HEK293 (cell line): ENCODE data around the gene MRO.

Source experiments
- CTCF ChIA-PET: fragments of 350-600 bp; formaldehyde crosslinking; extraction: SDS; loops from one replicate; lab custom pipeline; 2021; ENCODE audit warnings: antibody characterized with exemption; lab: Yijun Ruan, JAX
- POLR2A ChIA-PET: fragments of 300-600 bp; formaldehyde crosslinking; extraction: SDS; loops from one replicate; lab custom pipeline; 2020; ENCODE audit warnings: antibody characterized with exemption, inconsistent platforms; lab: Yijun Ruan, JAX
- H3K27ac ChIP-seq: fragments of 200-500 bp; sonication (Bioruptor generic); 2 replicates; pipeline ENCODE4 v1.5.1; 2014; ENCODE audit warnings: low read depth, low read length, control low read depth, inconsistent platforms; ENCODE audit errors: extremely low read depth
- H3K36me3 ChIP-seq, 2 experiments: fragments of 200-500 bp in 1 of 2; sonication (Bioruptor generic) in 1 of 2; 1 replicate in 1 of 2; 2 replicates in 1 of 2; pipeline ENCODE4 v1.5.1; 2014 to 2017; ENCODE audit warnings: inconsistent platforms in 2 of 2, low read length in 2 of 2; ENCODE audit not compliant: control insufficient read depth in 2 of 2, insufficient read depth in 1 of 2
- H3K4me1 ChIP-seq: fragments of 200-500 bp; sonication (Bioruptor generic); 2 replicates; pipeline ENCODE4 v1.5.1; 2014; ENCODE audit warnings: mild to moderate bottlenecking, low read length, inconsistent platforms; ENCODE audit not compliant: control insufficient read depth, insufficient read depth
- H3K4me3 ChIP-seq: 2 replicates; pipeline ENCODE4 v1.5.1; 2011; ENCODE audit warnings: low read depth, mild to moderate bottlenecking, control low read depth, low read length, moderate library complexity
- H3K9me3 ChIP-seq: fragments of 200-500 bp; sonication (Bioruptor generic); 2 replicates; pipeline ENCODE4 v1.5.1; 2014; ENCODE audit warnings: low read depth, low read length, inconsistent platforms; ENCODE audit not compliant: control insufficient read depth, insufficient read depth
- GLIS1 ChIP-seq: fragments of 450-650 bp; formaldehyde crosslinking; IDR thresholded peaks from 2 replicates; pipeline ENCODE4 v1.5.1; 2016; ENCODE audit warnings: missing biosample characterization, missing genetic modification characterization
- HOXC10 ChIP-seq: sonication (generic); formaldehyde crosslinking; IDR thresholded peaks from 2 replicates; pipeline ENCODE4 v1.8.1; 2023; ENCODE audit warnings: mild to moderate bottlenecking, missing genetic modification reagents
- INSM2 ChIP-seq: fragments of 450-650 bp; formaldehyde crosslinking; IDR thresholded peaks from 2 replicates; pipeline ENCODE4 v1.5.1; 2016; ENCODE audit warnings: missing biosample characterization, missing genetic modification characterization
- KLF17 ChIP-seq: fragments of 450-650 bp; formaldehyde crosslinking; IDR thresholded peaks from 2 replicates; pipeline ENCODE4 v1.5.1; 2016; ENCODE audit warnings: missing biosample characterization, missing genetic modification characterization
- KLF8 ChIP-seq: fragments of 450-650 bp; formaldehyde crosslinking; IDR thresholded peaks from 2 replicates; pipeline ENCODE4 v1.5.1; 2016; ENCODE audit warnings: missing biosample characterization, missing genetic modification characterization
- PRDM1 ChIP-seq: fragments of 450-650 bp; formaldehyde crosslinking; IDR thresholded peaks from 2 replicates; pipeline ENCODE4; 2016; ENCODE audit warnings: missing biosample characterization, missing genetic modification characterization
- YY2 ChIP-seq: fragments of 450-650 bp; formaldehyde crosslinking; IDR thresholded peaks from 2 replicates; pipeline ENCODE4 v1.5.1; 2016; ENCODE audit warnings: missing biosample characterization, missing genetic modification characterization
- ZBTB7A ChIP-seq: fragments of 450-650 bp; formaldehyde crosslinking; IDR thresholded peaks from 2 replicates; pipeline ENCODE4 v1.5.1; 2016; ENCODE audit warnings: low read depth, missing biosample characterization, missing genetic modification characterization
- ZNF157 ChIP-seq: fragments of 450-650 bp; formaldehyde crosslinking; IDR thresholded peaks from 2 replicates; pipeline ENCODE4 v1.5.1; 2016; ENCODE audit warnings: missing biosample characterization, missing genetic modification characterization
- ZNF2 ChIP-seq: fragments of 450-650 bp; formaldehyde crosslinking; IDR thresholded peaks from 2 replicates; pipeline ENCODE4 v1.5.1; 2016; ENCODE audit warnings: missing biosample characterization, missing genetic modification characterization
- ZNF280D ChIP-seq: fragments of 450-650 bp; formaldehyde crosslinking; IDR thresholded peaks from 2 replicates; pipeline ENCODE4 v1.5.1; 2016; ENCODE audit warnings: missing biosample characterization, missing genetic modification characterization
- ZNF324 ChIP-seq: fragments of 450-650 bp; formaldehyde crosslinking; IDR thresholded peaks from 2 replicates; pipeline ENCODE4 v1.5.1; 2016; ENCODE audit warnings: missing biosample characterization, missing genetic modification characterization
- ZNF335 ChIP-seq: fragments of 450-650 bp; formaldehyde crosslinking; conservative IDR thresholded peaks from 2 replicates; pipeline ENCODE4 v1.5.1; 2016; ENCODE audit warnings: missing biosample characterization, missing genetic modification characterization
- ZNF350 ChIP-seq: fragments of 450-650 bp; formaldehyde crosslinking; IDR thresholded peaks from 2 replicates; pipeline ENCODE4 v1.5.0; 2017; ENCODE audit warnings: missing biosample characterization, mild to moderate bottlenecking, missing genetic modification characterization
- ZNF391 ChIP-seq: fragments of 450-650 bp; formaldehyde crosslinking; IDR thresholded peaks from 2 replicates; pipeline ENCODE4 v1.5.1; 2016; ENCODE audit warnings: low read depth, missing biosample characterization, missing genetic modification characterization, borderline replicate concordance
- ZNF404 ChIP-seq: fragments of 450-650 bp; formaldehyde crosslinking; IDR thresholded peaks from 2 replicates; pipeline ENCODE4 v1.5.1; 2017; ENCODE audit warnings: missing biosample characterization, missing genetic modification characterization
- ZNF501 ChIP-seq: fragments of 450-650 bp; formaldehyde crosslinking; IDR thresholded peaks from 2 replicates; pipeline ENCODE4 v1.5.1; 2016; ENCODE audit warnings: missing biosample characterization, missing genetic modification characterization
- ZNF544 ChIP-seq: fragments of 450-650 bp; formaldehyde crosslinking; IDR thresholded peaks from 2 replicates; pipeline ENCODE4 v1.5.0; 2017; ENCODE audit warnings: missing biosample characterization, missing genetic modification characterization
- ZNF660 ChIP-seq: fragments of 450-650 bp; IDR thresholded peaks from 2 replicates; pipeline ENCODE4 v1.5.1; 2018; ENCODE audit warnings: missing biosample characterization, mild to moderate bottlenecking, missing genetic modification characterization
- ZNF843 ChIP-seq: fragments of 450-650 bp; formaldehyde crosslinking; IDR thresholded peaks from 2 replicates; pipeline ENCODE4 v1.5.1; 2016; ENCODE audit warnings: missing biosample characterization, missing genetic modification characterization
- ZSCAN30 ChIP-seq: fragments of 450-650 bp; IDR thresholded peaks from 2 replicates; pipeline ENCODE4 v1.5.1; 2018; ENCODE audit warnings: missing biosample characterization, mild to moderate bottlenecking, missing genetic modification characterization, moderate library complexity
- ZXDB ChIP-seq: fragments of 450-650 bp; formaldehyde crosslinking; IDR thresholded peaks from 2 replicates; pipeline ENCODE4 v1.5.1; 2016; ENCODE audit warnings: missing biosample characterization, missing genetic modification characterization
- TF ChIP-seq, protein P1 (sequence below): fragments of 450-650 bp; formaldehyde crosslinking; IDR thresholded peaks from 2 replicates; pipeline ENCODE4 v1.5.1; 2016; ENCODE audit warnings: missing biosample characterization, missing genetic modification characterization
- TF ChIP-seq, protein P2 (sequence below): fragments of 450-650 bp; formaldehyde crosslinking; IDR thresholded peaks from 2 replicates; pipeline ENCODE4 v1.5.1; 2016; ENCODE audit warnings: missing biosample characterization, missing genetic modification characterization
- TF ChIP-seq, protein P3 (sequence below): fragments of 450-650 bp; formaldehyde crosslinking; optimal IDR thresholded peaks from 2 replicates; pipeline ENCODE3; 2016; ENCODE audit warnings: missing biosample characterization, mild to moderate bottlenecking, missing genetic modification characterization

MRO gene

GRCh38 chr18:50819728-50820378 lies at the start of gene MRO:
Gene MRO (minus strand): TSS chr18:50820016. CDS start chr18:50809400, 10,616 bp downstream.
- peaks cover 14% of the 10 kb centered on the region for H3K4me1 ChIP-seq
- ChIA-PET CTCF (interaction anchor here (0.5 to 3.7 kb wide), 61 partner anchors 9 to 458 kb away, joined by 3 to 38 read pairs (median 4); partner anchors contain the start of gene ME2), POLR2A (interaction anchor here (0.5 to 1.3 kb wide), 3 partner anchors 91 to 210 kb away, joined by 3 to 4 read pairs (median 3); partner anchors contain the start of gene SMAD4)
- H3K36me3 ChIP-seq = no peaks in the 10 kb centered on the region
- no peak within 1 kb of the TSS for H3K27ac ChIP-seq
- H3K9me3 ChIP-seq = no peaks in the 10 kb centered on the region
- H3K4me3 ChIP-seq = peak within 1 kb of the TSS; percentile 4
- peak; percentile 86 for TF ChIP-seq ZXDB (tag by site-specific recombination)
- peak; percentile 80 for TF ChIP-seq PRDM1 (tag by site-specific recombination)
- 0 out of 2 replicates have a peak, but pooled peaks have one; percentile 30 for TF ChIP-seq ZNF280D (tag by site-specific recombination)
- peak; percentile 80; the same call in 1 of the 2 replicates for TF ChIP-seq ZBTB7A (tag by site-specific recombination)
- peak; percentile 27; the same call in 1 of the 2 replicates for TF ChIP-seq ZNF501 (tag by site-specific recombination)
- TF ChIP-seq KLF8 (tag by site-specific recombination) = 0 out of 2 replicates have a peak, but pooled peaks have one; percentile 35
- peak; percentile 55; the same call in 1 of the 2 replicates for TF ChIP-seq YY2
- TF ChIP-seq, protein P1, sequence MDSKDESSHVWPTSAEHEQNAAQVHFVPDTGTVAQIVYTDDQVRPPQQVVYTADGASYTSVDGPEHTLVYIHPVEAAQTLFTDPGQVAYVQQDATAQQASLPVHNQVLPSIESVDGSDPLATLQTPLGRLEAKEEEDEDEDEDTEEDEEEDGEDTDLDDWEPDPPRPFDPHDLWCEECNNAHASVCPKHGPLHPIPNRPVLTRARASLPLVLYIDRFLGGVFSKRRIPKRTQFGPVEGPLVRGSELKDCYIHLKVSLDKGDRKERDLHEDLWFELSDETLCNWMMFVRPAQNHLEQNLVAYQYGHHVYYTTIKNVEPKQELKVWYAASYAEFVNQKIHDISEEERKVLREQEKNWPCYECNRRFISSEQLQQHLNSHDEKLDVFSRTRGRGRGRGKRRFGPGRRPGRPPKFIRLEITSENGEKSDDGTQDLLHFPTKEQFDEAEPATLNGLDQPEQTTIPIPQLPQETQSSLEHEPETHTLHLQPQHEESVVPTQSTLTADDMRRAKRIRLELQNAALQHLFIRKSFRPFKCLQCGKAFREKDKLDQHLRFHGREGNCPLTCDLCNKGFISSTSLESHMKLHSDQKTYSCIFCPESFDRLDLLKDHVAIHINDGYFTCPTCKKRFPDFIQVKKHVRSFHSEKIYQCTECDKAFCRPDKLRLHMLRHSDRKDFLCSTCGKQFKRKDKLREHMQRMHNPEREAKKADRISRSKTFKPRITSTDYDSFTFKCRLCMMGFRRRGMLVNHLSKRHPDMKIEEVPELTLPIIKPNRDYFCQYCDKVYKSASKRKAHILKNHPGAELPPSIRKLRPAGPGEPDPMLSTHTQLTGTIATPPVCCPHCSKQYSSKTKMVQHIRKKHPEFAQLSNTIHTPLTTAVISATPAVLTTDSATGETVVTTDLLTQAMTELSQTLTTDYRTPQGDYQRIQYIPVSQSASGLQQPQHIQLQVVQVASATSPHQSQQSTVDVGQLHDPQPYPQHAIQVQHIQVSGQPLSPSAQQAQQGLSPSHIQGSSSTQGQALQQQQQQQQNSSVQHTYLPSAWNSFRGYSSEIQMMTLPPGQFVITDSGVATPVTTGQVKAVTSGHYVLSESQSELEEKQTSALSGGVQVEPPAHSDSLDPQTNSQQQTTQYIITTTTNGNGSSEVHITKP = peak; percentile 54; the same call in 1 of the 2 replicates
- peak; percentile 14; the same call in 1 of the 2 replicates for TF ChIP-seq INSM2
- no peak for TF ChIP-seq ZNF544 (tag by site-specific recombination)
- TF ChIP-seq, protein P2, sequence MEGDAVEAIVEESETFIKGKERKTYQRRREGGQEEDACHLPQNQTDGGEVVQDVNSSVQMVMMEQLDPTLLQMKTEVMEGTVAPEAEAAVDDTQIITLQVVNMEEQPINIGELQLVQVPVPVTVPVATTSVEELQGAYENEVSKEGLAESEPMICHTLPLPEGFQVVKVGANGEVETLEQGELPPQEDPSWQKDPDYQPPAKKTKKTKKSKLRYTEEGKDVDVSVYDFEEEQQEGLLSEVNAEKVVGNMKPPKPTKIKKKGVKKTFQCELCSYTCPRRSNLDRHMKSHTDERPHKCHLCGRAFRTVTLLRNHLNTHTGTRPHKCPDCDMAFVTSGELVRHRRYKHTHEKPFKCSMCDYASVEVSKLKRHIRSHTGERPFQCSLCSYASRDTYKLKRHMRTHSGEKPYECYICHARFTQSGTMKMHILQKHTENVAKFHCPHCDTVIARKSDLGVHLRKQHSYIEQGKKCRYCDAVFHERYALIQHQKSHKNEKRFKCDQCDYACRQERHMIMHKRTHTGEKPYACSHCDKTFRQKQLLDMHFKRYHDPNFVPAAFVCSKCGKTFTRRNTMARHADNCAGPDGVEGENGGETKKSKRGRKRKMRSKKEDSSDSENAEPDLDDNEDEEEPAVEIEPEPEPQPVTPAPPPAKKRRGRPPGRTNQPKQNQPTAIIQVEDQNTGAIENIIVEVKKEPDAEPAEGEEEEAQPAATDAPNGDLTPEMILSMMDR (tag by site-specific recombination) = peak; percentile 99
- TF ChIP-seq ZNF157 (tag by site-specific recombination) = no peak
- TF ChIP-seq ZNF660 (tag by site-specific recombination) = peak; percentile 88
- TF ChIP-seq KLF17 = peak; percentile 21; the same call in 1 of the 2 replicates
- no peak for TF ChIP-seq HOXC10 (CRISPR knock-in tag)
- no peak for TF ChIP-seq ZNF350
- peak; percentile 66; the same call in 1 of the 2 replicates for TF ChIP-seq ZNF391 (tag by site-specific recombination)
- TF ChIP-seq ZNF335 (tag by site-specific recombination) = peak; percentile 81
- TF ChIP-seq, protein P3, sequence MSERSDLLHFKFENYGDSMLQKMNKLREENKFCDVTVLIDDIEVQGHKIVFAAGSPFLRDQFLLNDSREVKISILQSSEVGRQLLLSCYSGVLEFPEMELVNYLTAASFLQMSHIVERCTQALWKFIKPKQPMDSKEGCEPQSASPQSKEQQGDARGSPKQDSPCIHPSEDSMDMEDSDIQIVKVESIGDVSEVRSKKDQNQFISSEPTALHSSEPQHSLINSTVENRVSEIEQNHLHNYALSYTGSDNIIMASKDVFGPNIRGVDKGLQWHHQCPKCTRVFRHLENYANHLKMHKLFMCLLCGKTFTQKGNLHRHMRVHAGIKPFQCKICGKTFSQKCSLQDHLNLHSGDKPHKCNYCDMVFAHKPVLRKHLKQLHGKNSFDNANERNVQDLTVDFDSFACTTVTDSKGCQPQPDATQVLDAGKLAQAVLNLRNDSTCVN (tag by site-specific recombination) = peak; percentile 15
- TF ChIP-seq ZNF843 (tag by site-specific recombination) = peak; percentile 50; the same call in 1 of the 2 replicates
- no peak for TF ChIP-seq ZNF404 (tag by site-specific recombination)
- peak; percentile 76 for TF ChIP-seq GLIS1
- peak; percentile 100 for TF ChIP-seq ZNF2 (tag by site-specific recombination)
- TF ChIP-seq ZSCAN30 (tag by site-specific recombination) = peak; percentile 100
- TF ChIP-seq ZNF324 = no peak
